Measurements from ENCODE around the gene RAD23B. TPM values are rescaled to one million over a fixed set of nuclear protein-coding genes. Genes with fewer than 3 reads are reported as not detected.

Gene RAD23B
- total RNA-seq: 100 to 1,000 TPM in 1 of 4 donors, 10 to 100 TPM in 3; 71.0 to 109 (median 76.2) TPM

DNA sequence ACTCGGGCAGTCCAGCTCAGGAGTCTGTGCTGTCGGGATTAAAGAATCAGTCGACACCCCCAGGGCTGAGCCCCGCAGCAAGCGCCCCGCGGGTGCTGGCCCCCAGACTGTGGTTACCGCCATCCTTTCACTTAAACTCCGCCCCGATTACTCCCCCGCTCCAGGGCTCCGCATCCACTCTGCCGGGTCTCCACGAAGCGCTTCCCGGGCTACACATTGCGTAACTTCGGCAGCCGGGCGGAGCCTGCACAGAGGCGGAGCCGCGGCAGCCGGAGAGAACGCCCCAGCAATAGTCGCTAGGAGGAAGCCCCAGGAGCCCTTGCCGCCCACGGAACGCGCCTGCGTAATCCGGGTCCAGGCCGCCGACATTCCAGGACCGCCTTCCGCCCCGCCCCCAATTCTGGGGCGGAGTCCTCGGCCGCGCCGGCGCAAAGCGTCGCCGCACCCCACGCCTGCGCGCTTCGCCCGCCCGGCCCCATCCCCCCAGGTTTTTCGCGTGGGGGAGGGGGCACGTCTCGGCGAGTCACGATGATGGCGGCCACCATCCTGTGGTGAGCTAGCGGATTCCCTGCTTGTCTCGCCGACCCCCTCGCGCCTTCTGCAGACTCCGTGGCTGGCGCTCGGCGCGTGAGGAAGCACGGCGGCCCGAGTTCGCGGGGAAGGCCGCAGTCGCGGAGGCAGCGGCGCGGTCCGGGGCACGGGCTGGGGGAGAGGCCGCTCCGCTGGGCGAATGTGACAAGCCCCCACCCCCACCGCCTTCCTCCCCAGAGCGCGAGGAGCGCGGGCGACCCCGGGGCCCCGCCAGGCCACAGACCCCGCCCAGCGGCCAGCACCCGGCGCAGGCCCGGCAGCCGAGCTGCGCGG is at the start of gene RAD23B:
Gene RAD23B, plus strand, starts transcription at position 521 of the 864 bp plus-strand sequence. CDS start 351 bp downstream, outside the sequence.
- TF ChIP-seq, protein P1, sequence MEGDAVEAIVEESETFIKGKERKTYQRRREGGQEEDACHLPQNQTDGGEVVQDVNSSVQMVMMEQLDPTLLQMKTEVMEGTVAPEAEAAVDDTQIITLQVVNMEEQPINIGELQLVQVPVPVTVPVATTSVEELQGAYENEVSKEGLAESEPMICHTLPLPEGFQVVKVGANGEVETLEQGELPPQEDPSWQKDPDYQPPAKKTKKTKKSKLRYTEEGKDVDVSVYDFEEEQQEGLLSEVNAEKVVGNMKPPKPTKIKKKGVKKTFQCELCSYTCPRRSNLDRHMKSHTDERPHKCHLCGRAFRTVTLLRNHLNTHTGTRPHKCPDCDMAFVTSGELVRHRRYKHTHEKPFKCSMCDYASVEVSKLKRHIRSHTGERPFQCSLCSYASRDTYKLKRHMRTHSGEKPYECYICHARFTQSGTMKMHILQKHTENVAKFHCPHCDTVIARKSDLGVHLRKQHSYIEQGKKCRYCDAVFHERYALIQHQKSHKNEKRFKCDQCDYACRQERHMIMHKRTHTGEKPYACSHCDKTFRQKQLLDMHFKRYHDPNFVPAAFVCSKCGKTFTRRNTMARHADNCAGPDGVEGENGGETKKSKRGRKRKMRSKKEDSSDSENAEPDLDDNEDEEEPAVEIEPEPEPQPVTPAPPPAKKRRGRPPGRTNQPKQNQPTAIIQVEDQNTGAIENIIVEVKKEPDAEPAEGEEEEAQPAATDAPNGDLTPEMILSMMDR (IDR thresholded peaks at IDR 0.05; ENCODE audit: low read depth): no peak

DNA sequence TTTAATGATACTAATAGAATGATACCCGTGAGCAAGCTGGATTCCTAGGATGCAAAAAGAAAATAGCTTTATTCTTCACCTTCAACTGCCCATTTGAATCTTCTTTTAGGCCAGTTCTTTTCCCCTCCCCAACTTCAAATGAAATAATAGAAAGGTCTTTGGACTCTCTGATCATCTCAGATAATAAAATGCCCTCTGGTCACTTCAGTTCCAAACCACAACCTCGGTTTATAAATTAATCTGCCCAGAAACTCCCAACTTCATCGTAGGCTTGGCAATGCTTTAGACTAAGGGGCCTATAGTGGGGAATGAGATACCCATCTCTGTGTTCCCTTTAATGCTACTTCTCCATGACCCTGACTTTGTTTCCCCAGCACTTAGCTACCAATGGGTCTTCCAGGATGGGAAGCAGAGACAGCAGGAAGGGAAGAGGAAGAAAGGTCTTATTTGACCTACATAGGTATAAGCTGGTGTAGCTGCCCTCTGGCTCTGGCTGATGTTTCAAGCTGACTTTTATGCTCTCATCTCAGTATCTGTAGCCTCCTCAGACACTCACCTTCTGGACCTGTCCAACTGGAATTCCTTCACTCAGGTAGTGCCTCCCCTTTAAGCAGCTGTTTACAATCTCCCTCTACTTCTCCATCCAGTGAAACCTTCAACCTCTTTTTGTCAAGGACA is 47.2 kb upstream of the RAD23B start:
- TF ChIP-seq, protein P1 (IDR thresholded peaks at IDR 0.05; ENCODE audit: low read depth): no peak

DNA sequence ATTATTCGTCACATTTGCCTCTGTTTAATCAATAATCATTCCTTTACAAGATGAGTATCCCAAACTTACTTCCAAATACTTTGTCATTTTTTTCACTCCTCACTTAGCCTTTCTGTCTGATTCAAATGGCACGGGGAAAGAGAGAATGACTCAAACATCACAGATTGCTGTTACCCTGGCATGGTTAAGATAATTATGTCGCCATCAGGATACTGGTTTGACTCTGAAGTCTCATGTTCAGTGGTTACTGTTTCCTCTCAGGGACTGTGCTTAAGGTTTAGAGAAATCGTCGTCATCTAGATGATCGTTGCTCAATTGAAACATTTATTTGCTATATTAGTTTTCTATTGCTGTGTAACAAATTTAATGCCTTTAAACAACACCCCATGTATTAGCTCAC is 45.2 kb upstream of the RAD23B start:
- TF ChIP-seq, protein P1 (IDR thresholded peaks at IDR 0.05; ENCODE audit: low read depth): no peak

DNA sequence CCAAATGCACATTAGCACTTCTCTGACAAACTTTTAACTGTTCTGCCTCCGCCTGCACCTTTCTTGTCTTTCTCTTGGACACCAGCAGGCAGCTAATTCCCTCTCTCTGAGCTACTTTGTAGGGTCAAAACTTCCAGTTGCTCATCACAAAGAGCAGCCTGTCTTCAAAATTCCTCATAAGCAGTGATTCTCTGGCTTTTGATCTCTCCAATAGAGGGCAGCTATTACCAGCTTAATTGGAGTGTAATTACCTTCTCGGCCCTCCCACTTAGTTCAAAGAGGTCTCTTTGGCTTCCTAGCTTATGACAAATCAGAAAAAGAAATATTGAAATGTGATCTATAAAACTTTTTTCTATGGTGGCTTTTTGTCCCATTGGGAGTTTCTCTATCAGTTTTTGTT is 43.6 kb upstream of the RAD23B start:
- TF ChIP-seq, protein P1 (IDR thresholded peaks at IDR 0.05; ENCODE audit: low read depth): no peak

DNA sequence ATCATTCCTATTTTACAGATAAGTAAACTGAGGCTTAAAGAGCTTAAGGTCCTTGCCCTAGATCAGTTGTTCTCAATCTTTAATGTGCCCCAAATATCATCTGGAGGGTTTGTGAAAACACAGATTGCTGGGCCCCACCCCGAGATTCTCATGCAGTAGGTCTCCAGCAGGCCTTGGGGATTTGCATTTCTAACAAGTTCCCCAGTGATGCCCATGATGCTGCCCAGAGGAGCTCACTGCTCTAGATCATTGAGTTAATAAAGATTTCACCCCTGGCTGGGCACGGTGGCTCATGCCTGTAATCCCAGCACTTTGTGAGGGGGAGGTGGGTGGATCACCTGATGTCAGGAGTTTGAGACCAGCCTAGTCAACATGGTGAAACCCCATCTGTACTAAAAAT is 42.8 kb upstream of the RAD23B start:
- TF ChIP-seq, protein P1 (IDR thresholded peaks at IDR 0.05; ENCODE audit: low read depth): no peak

DNA sequence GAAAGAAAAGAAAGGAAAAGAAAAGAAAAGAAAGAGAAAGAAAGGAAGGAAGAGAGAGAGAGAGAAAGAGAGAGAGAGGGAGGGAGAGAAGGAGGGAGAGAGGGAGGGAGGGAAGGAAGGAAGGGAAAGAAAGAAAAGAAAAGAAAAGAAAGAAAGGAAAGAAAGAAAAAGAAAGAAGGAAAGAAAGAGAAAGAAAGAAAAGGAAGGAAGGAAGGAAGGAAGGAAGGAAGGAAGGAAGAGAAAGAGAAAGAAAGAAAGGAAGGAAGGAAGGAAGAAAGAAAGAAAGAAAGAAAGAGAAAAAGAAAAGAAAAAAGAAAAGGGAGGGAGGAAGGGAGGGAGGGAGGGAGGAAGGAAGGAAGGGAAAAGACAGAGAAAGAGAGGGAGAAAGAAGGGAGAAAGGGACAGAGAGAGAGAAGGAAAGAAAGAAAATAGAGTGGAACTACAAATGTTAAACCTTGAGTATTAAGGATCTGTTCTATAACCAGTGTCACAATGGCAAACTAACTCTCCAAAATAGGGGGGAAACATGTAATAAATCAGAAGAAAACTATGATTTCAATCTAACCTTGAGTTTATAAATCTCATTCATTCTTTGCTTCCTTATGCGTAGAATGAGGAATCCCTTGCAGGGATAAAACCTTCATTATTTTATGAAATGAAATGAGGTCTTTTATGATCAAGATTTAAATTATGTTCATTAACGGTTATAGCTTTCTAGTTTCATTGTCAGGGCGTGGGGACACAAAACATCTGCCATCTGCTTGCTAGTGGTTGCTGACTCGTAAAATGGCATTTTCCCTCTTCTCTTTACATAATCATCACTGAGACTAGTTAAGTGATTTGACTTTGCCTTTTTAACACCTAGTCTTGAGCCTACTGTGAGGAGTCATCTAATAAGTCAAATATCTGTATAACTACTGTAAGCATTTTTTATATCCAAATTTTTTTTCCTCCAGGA is 40.7 kb upstream of the RAD23B start:
- TF ChIP-seq, protein P1 (IDR thresholded peaks at IDR 0.05; ENCODE audit: low read depth): no peak
